GM23338 (cell line): ENCODE results near the gene POU2F3.

Experiments used
- CREB1 ChIP-seq: fragments of 250-450 bp; sonication (Bioruptor Pico); IDR thresholded peaks from 2 replicates; pipeline ENCODE4 v1.5.0; 2020; ENCODE audit warnings: low read depth, mild to moderate bottlenecking, moderate library complexity
- CTCF ChIP-seq, 2 experiments: fragments of 200-600 bp in 1 of 2; sonication (generic) in 1 of 2; conservative IDR thresholded peaks; 2 replicates each; pipeline versions ENCODE4 v1.5.1 to v1.6.1; 2016 to 2017; ENCODE audit warnings: antibody characterized with exemption in 2 of 2, low read depth in 2 of 2, mild to moderate bottlenecking in 2 of 2, moderate library complexity in 1 of 2
- ETS1 ChIP-seq: IDR thresholded peaks from 2 replicates; pipeline ENCODE4 v1.6.1; 2016; ENCODE audit warnings: antibody characterized with exemption
- EZH2 ChIP-seq: fragments of 200-600 bp; sonication (generic); IDR thresholded peaks from one replicate; pipeline ENCODE4 v1.8.0; 2017; ENCODE audit warnings: antibody characterized with exemption, mild to moderate bottlenecking, low read depth; ENCODE audit not compliant: unreplicated experiment
- EZH2phosphoT487 ChIP-seq: fragments of 200-600 bp; sonication (generic); IDR thresholded peaks from one replicate; pipeline ENCODE4 v1.8.1; 2018; ENCODE audit warnings: antibody characterized with exemption; ENCODE audit not compliant: unreplicated experiment
- JUNB ChIP-seq: IDR thresholded peaks from one replicate; pipeline ENCODE4 v1.6.1; 2016; ENCODE audit warnings: antibody characterized with exemption; ENCODE audit not compliant: unreplicated experiment
- REST ChIP-seq: IDR thresholded peaks from one replicate; pipeline ENCODE4 v1.6.1; 2018; ENCODE audit warnings: antibody characterized with exemption; ENCODE audit not compliant: unreplicated experiment
- ZNF114 ChIP-seq: fragments of 250-450 bp; sonication (Bioruptor Pico); IDR thresholded peaks from 2 replicates; pipeline ENCODE4 v1.5.0; 2020; ENCODE audit warnings: mild to moderate bottlenecking, moderate library complexity

- TF ChIP-seq EZH2 = no peak
- TF ChIP-seq CTCF (conservative IDR thresholded peaks at IDR 0.05; ENCODE audit: low read depth in 2 of 2) = no peak
- TF ChIP-seq JUNB = no peak
- no peak for TF ChIP-seq REST
- TF ChIP-seq ETS1 = no peak
- TF ChIP-seq CREB1 = no peak
- no peak for TF ChIP-seq EZH2phosphoT487
- TF ChIP-seq ZNF114 (CRISPR knock-in tag) = no peak
These were observed 67.5 kb downstream of the POU2F3 start for GRCh38 chr11:120307476-120307875.
